H1 (cell line): ENCODE data around the gene DDX41. TPM values are rescaled to one million over a fixed set of nuclear protein-coding genes. Genes with fewer than 3 reads are reported as not detected.

Source experiments
- SRF ChIP-seq: IDR thresholded peaks from 2 replicates; pipeline ENCODE4 v1.6.1; 2011; ENCODE audit warnings: mild to moderate bottlenecking, low read depth, low read length, moderate library complexity
- YY1 ChIP-seq: IDR thresholded peaks from 2 replicates; pipeline ENCODE4 v1.6.1; 2011; ENCODE audit warnings: low read depth, mild to moderate bottlenecking, low read length
- polyA plus RNA-seq, 7 experiments: library from polyadenylated mRNA; depleted of rRNA in 3 of 7; stranded (reverse) in 5 of 7; unstranded in 2 of 7; fragments of >200 nt in 5 of 7; fragments of 200-250 nt in 2 of 7; gene quantifications; 1 replicate in 5 of 7; 2 replicates in 1 of 7; 4 replicates in 1 of 7; pipeline versions ENCODE4 v1.2.1 to v1.2.3, GENCODE V29; 2011 to 2013; ENCODE audit warnings: missing spikeins in 2 of 7, mixed read lengths in 2 of 7
- total RNA-seq: library from RNA; stranded (reverse); fragmentation: NEBNext Ultra II Directional; extraction: Animal tissue kit (Norgen Biotek cat#: 25700); gene quantifications from 2 replicates; pipeline ENCODE4 v1.2.1, GENCODE V29; 2021

DDX41 gene
- total and polyA plus RNA-seq, 2 of the 8 experiments (the other 6 are each of a cell fraction or from before 2014, with no cell fraction given), result 102 to 135 TPM

GRCh38 chr5:177499842-177500241 is 16.9 kb downstream of the DDX41 start (continued):
- no peak for TF ChIP-seq YY1
- TF ChIP-seq SRF, result no peak
